ENCODE data around the gene CD93. TPM values are rescaled to one million over a fixed set of nuclear protein-coding genes. Genes with fewer than 3 reads are reported as not detected.

CD93 gene
- polyA plus RNA-seq, 2 of the 4 experiments (the other 2 are of a cell fraction): not detected

GRCh38 chr20:23043376-23043775 is 42.7 kb downstream of the CD93 start:
- WGBS (ENCODE audit: missing lambda C conversion rate): 74% methylated on average over 6 of the region's 6 CpGs

GRCh38 chr20:23042270-23042669 is 43.9 kb downstream of the CD93 start:
- DNase-seq (ENCODE audit: low read depth in 1 of 2, low spot score in 1 of 2): no peak
- ChIA-PET POLR2A (no interaction called here), CTCF (interaction anchor here (0.7 to 2.3 kb wide), 6 partner anchors 9 to 350 kb away, joined by 3 to 12 read pairs (median 4); no protein-coding TSS in a partner anchor)
- H3K4me2 ChIP-seq: no peak overlapping the region
- H3K4me3 ChIP-seq: no peak overlapping the region
- TF ChIP-seq ZNF302 (CRISPR knock-in tag; IDR thresholded peaks at IDR 0.05): no peak
- no peak for TF ChIP-seq TFCP2L1 (CRISPR knock-in tag; IDR thresholded peaks at IDR 0.05)
- TF ChIP-seq HES2 (IDR thresholded peaks at IDR 0.05): no peak
- no peak for TF ChIP-seq MAZ (IDR thresholded peaks at IDR 0.05; ENCODE audit: borderline replicate concordance, low read depth, low read length)
- TF ChIP-seq POLR2AphosphoS2 (conservative IDR thresholded peaks at IDR 0.05; ENCODE audit: low read length): no peak
- no peak for TF ChIP-seq REST (IDR thresholded peaks at IDR 0.05)
- TF ChIP-seq NR3C1 (IDR thresholded peaks at IDR 0.05): no peak
- TF ChIP-seq RFX5 (IDR thresholded peaks at IDR 0.05): no peak
- no peak for TF ChIP-seq FOXS1 (CRISPR knock-in tag; IDR thresholded peaks at IDR 0.05)
- no peak for TF ChIP-seq POLR2A (IDR thresholded peaks at IDR 0.05; ENCODE audit: low read length)
- no peak for TF ChIP-seq CHD4 (IDR thresholded peaks at IDR 0.05; ENCODE audit: borderline replicate concordance)
- no peak for TF ChIP-seq CEBPB (IDR thresholded peaks at IDR 0.05)
- TF ChIP-seq HOXB13 (CRISPR knock-in tag; IDR thresholded peaks at IDR 0.05; ENCODE audit: low read depth): no peak
- no peak for TF ChIP-seq TP53 (CRISPR knock-in tag; IDR thresholded peaks at IDR 0.05)
- TF ChIP-seq ELK1 (IDR thresholded peaks at IDR 0.05; ENCODE audit: low read depth, low read length): no peak
- no peak for TF ChIP-seq BCL3 (IDR thresholded peaks at IDR 0.05)
- no peak for ATAC-seq
- H3K4me1 ChIP-seq: peaks cover 37% of the 10 kb centered on the region
- peak overlapping the region in 1 of 2 experiments; percentile 53; a peak in 1 of 6 replicates for H3K27ac ChIP-seq
- WGBS (ENCODE audit: missing lambda C conversion rate): 60% methylated on average over 3 of the region's 3 CpGs
- no peak for FAIRE-seq
- no peaks in the 10 kb centered on the region for H3K9me3 ChIP-seq

More at GRCh38 chr20:23043376-23043775, 42.7 kb downstream of the CD93 start:
- POLR2A ChIA-PET: no interaction called here
- FAIRE-seq (no peak), ATAC-seq (no peak), DNase-seq (ENCODE audit: low read depth in 1 of 2, low spot score in 1 of 2) (no peak)
- TF ChIP-seq ZSCAN20 (CRISPR knock-in tag; IDR thresholded peaks at IDR 0.05): no peak
- TF ChIP-seq PBX3 (IDR thresholded peaks at IDR 0.05): no peak
- no peak for TF ChIP-seq TFCP2L1 (CRISPR knock-in tag; IDR thresholded peaks at IDR 0.05)
- TF ChIP-seq BHLHE40 (IDR thresholded peaks at IDR 0.05; ENCODE audit: low read depth, low read length): no peak
- no peak for TF ChIP-seq EHMT2 (IDR thresholded peaks at IDR 0.05; ENCODE audit: low read depth)
- peak; percentile 47; the same call in 1 of the 2 replicates for TF ChIP-seq USF2 (IDR thresholded peaks at IDR 0.05)
- CTCF ChIA-PET: interaction anchor here (0.5 to 2.3 kb wide), 8 partner anchors 9 to 457 kb away, joined by 3 to 12 read pairs (median 4); no protein-coding TSS in a partner anchor
- Histone ChIP-seq H3K4me1 (peaks cover 48% of the 10 kb centered on the region), H3K27ac (peak overlapping the region in 1 of 2 experiments; percentile 14; a peak in 1 of 6 replicates), H3K4me3 (no peak overlapping the region), H3K4me2 (no peak overlapping the region), H3K9me3 (no peaks in the 10 kb centered on the region)
